ENCODE results near the gene PLVAP.
A peak's percentile ranks its signal among the peaks of the same experiment; 100 is the strongest.

The PLVAP gene

DNA sequence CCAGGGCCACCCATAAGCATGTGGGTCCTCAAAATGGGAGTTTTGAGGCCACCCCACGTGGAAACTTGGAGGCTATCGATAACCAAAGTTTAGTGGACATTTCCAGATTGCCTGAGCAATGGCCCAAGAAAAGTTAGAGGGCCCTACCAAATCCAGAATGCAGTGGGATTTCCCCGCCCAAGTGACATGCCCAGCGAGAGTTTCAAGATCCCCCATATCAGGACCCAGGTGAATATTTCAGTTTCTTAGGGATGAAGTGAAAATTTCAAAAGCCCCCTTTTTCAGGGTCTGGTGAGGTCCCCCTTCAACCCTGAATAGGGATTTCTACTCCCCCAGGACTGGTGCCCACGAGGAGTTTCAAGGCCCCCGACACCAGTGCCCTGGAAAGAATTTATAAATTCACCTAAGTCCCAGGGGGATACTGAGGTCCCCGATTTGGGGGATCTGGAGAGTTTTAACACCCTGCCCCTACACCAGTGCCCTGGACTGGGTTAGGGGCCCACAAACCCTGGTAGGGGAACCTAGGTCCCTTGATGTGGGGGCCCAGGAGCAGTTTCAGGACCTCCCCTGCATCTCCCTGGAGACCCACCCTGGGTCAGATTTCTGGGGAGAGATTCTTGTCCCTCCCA, 27.6 kb upstream of the PLVAP start:
- H3K4me2 ChIP-seq (ENCODE audit: low read depth, low read length, poor library complexity, severe bottlenecking), result peak overlapping the region; percentile 63
- peaks cover 8% of the 10 kb centered on the region; the same call in 1 of the 2 replicates for H3K79me2 ChIP-seq (ENCODE audit: insufficient read depth, low read length)
- H3K9me3 ChIP-seq (ENCODE audit: insufficient read depth, low read length), result no peaks in the 10 kb centered on the region
- peak overlapping the region; percentile 69 for H3K27ac ChIP-seq (ENCODE audit: low read depth, low read length)
- H4K20me1 ChIP-seq (ENCODE audit: low read depth, low read length), result no peaks in the 10 kb centered on the region
- H3K9ac ChIP-seq (ENCODE audit: low read length), result peak overlapping the region; percentile 49
- no peaks in the 10 kb centered on the region for H3K36me3 ChIP-seq (ENCODE audit: low read length)
- H3K4me3 ChIP-seq (ENCODE audit: insufficient read depth, low read length, poor library complexity, severe bottlenecking), result peak overlapping the region; percentile 53
- H2AFZ ChIP-seq (ENCODE audit: low read depth, low read length, severe bottlenecking), result no peak overlapping the region
- H3K27me3 ChIP-seq (ENCODE audit: low read length), result no peaks in the 10 kb centered on the region
- TF ChIP-seq CTCF (IDR thresholded peaks at IDR 0.05; ENCODE audit: insufficient read depth, low read length, poor library complexity, severe bottlenecking), result no peak
- no peaks in the 10 kb centered on the region for H3K9me2 ChIP-seq (replicated peaks; ENCODE audit: insufficient read depth, low read length)
- H3F3A ChIP-seq (ENCODE audit: insufficient read depth), result peaks cover 7% of the 10 kb centered on the region; the same call in 1 of the 2 replicates

- Histone ChIP-seq H3K9me2 (replicated peaks; ENCODE audit: insufficient read depth, low read length) (no peaks in the 10 kb centered on the region), H3K27ac (ENCODE audit: low read depth, low read length) (peak overlapping the region; percentile 69; the same call in 1 of the 2 replicates), H3F3A (ENCODE audit: insufficient read depth) (peaks cover 7% of the 10 kb centered on the region; the same call in 1 of the 2 replicates), H3K4me3 (ENCODE audit: insufficient read depth, low read length, poor library complexity, severe bottlenecking) (peak overlapping the region; percentile 53), H4K20me1 (ENCODE audit: low read depth, low read length) (no peaks in the 10 kb centered on the region), H3K36me3 (ENCODE audit: low read length) (no peaks in the 10 kb centered on the region), H3K27me3 (ENCODE audit: low read length) (no peaks in the 10 kb centered on the region), H3K9ac (ENCODE audit: low read length) (peak overlapping the region; percentile 49), H3K9me3 (ENCODE audit: insufficient read depth, low read length) (no peaks in the 10 kb centered on the region), H3K4me2 (ENCODE audit: low read depth, low read length, poor library complexity, severe bottlenecking) (peak overlapping the region; percentile 63), H3K79me2 (ENCODE audit: insufficient read depth, low read length) (peaks cover 8% of the 10 kb centered on the region; the same call in 1 of the 2 replicates), H2AFZ (ENCODE audit: low read depth, low read length, severe bottlenecking) (no peak overlapping the region)
- TF ChIP-seq EZH2phosphoT487 (conservative IDR thresholded peaks at IDR 0.05; ENCODE audit: low read length) (no peak), CTCF (IDR thresholded peaks at IDR 0.05; ENCODE audit: insufficient read depth, low read length, poor library complexity, severe bottlenecking) (no peak)
These were observed 26.9 kb upstream of the PLVAP start for GRCh38 chr19:17404015-17404414.

DNA sequence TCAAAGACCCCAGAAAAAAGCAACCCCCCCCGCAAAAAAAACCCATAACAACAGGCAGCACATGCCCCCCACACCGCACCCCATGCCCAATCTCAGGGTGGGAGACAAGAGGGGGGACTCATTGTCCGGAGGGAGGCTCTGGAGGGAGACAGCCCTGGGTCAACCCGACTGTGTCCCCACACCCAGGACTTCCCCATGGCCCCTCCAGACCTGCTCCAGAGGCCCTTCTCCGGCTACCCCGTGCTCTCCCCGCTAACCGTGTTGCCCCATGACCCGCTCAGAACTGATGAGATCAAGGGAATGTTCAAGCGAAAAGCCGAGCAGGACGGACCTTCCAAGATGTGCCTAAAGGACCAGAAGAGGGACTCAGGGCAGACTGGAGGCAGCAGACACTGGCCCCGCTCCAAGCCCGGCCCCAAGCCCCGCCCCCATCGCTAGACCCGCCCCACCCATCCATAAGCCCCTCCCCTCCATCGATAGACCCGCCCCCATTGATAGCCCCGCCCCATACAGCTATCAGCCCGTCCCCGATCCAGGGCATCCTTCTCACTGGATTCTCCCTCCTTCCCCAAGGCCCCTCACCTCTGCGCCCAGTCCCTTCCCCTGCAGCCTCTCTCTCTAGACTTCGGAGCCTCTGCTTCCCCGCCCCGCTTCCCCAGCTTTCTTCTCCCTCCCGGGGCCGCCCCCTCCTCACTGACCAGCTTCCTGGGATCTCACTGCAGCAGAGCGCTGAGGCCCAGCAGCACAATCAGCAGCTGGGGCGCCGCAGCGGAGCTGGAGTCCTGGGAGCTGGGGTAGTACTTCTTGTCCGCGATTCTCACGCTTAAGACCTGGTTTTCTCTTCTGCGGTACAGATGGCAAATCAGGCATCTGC, 26.1 kb upstream of the PLVAP start:
- Histone ChIP-seq H3F3A (ENCODE audit: insufficient read depth) (peaks cover 7% of the 10 kb centered on the region; the same call in 1 of the 2 replicates), H3K9me2 (replicated peaks; ENCODE audit: insufficient read depth, low read length) (no peaks in the 10 kb centered on the region), H2AFZ (ENCODE audit: low read depth, low read length, severe bottlenecking) (no peak overlapping the region), H3K4me2 (ENCODE audit: low read depth, low read length, poor library complexity, severe bottlenecking) (no peak overlapping the region), H3K36me3 (ENCODE audit: low read length) (no peaks in the 10 kb centered on the region), H4K20me1 (ENCODE audit: low read depth, low read length) (no peaks in the 10 kb centered on the region), H3K9me3 (ENCODE audit: insufficient read depth, low read length) (no peaks in the 10 kb centered on the region), H3K27ac (ENCODE audit: low read depth, low read length) (no peak overlapping the region), H3K4me3 (ENCODE audit: insufficient read depth, low read length, poor library complexity, severe bottlenecking) (no peak overlapping the region), H3K27me3 (ENCODE audit: low read length) (no peaks in the 10 kb centered on the region), H3K79me2 (ENCODE audit: insufficient read depth, low read length) (peaks cover 8% of the 10 kb centered on the region; the same call in 1 of the 2 replicates), H3K9ac (ENCODE audit: low read length) (no peak overlapping the region)
- TF ChIP-seq CTCF (IDR thresholded peaks at IDR 0.05; ENCODE audit: insufficient read depth, low read length, poor library complexity, severe bottlenecking) (no peak), EZH2phosphoT487 (conservative IDR thresholded peaks at IDR 0.05; ENCODE audit: low read length) (no peak)
